Measurements from ENCODE around the gene NFATC1.

- TF ChIP-seq CTCF (IDR thresholded peaks at IDR 0.05) (no peak), POLR2A (IDR thresholded peaks at IDR 0.05) (no peak)
These were observed 22.0 kb upstream of the NFATC1 start for GRCh38 chr18:79373736-79374135.

Measured in esophagus squamous epithelium (tissue), 4 donors.